Amniotic epithelial cell (primary cell): ENCODE results near the gene PTCH2.
"Not testable (repeated sequence)": the region's sequence is repeated elsewhere in the genome, so short reads cannot be mapped to it uniquely, and the experiment has no call there.

Experiments used
- DNase-seq: peaks from one replicate; pipeline ENCODE4 v3.0.0-alpha.2; 2010; ENCODE audit warnings: low read depth

The PTCH2 gene

DNA sequence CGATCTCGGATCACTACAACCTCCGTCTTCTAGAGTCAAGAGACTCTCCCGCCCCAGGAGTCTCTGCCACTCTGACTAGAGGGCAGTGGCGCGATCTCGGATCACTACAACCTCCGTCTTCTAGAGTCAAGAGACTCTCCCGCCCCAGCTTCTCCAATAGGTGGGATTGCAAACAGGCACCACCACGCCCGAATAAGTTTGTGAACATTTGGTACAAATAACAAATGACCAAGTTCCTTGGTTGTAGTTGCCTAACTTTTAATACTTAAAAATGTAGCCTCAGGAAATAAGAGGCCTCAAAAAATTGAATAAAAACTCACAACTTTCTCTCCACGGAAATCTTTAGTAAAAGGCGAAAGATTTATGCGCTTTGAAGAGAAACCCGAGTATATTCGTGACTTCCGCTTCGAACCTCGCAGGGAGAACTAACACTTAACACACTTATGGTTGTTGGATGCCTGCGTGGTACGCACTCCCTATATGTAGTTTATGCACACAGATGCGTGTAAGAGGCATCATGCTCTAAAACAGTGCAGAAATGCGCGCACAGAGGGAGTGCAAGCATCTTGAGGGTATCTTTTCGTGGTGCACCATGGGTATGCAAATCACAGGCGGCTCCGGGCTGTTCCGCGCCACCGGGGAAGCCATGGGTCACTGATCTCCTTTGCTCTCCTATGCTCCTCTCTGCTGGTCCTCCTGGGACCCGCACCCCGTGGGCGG is 23.3 kb downstream of the PTCH2 start:
- DNase-seq: peak; percentile 96

GRCh38 chr1:44819196-44819607 is 23.9 kb downstream of the PTCH2 start:
- peak; percentile 70 for DNase-seq

DNA sequence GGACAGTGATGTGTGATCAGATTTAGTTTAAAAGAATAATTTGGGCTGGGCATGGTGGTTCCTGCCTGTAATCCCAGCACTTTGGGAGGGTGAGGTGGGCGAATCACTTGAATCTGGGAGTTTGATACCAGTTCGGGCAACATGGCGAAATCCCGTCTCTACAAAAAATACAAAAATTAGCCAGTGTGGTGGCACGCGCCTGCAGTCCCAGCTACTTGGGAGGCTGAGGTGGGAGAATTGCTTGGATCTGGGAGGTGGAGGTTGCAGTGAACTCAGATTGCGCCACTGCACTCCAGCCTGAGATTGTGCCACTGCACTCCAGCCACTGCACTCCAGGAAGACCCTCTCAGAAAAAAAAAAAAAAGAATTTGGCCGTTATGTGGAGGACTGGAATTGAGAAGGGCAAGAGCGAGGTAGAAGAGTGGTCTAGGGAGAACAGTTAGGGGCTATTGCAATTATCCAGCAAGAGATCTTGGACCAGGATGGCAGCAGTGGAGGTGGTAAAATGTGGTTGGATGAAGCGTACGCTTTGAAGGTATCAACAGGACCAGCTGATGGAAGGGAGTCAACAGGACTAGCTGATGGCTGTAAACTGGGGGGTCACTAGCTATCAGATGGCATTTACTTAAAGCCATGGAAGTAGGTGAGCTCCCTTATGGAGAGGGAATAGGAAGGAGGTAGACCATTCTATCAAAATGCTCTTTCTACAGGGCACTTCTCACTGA is 25.1 kb downstream of the PTCH2 start:
- no peak for DNase-seq

DNA sequence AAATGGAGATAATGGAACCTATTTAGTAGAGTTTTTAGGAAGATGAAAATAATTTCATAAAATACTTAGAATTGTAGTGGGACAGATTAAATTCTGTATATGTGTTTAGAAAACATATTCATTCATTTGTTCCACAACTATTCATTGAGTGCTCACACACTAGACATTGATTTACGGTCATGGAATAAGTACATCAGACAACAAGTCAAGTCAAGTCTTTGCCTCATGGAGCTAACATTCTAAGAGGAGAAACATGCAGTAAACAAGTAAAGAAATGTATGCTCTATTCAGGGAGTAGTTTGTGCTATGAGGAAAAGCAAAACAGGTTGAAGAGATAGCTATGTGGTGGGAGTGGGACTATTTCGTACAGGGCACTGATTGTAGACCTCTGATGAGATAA is 25.7 kb downstream of the PTCH2 start:
- DNase-seq: no peak

DNA sequence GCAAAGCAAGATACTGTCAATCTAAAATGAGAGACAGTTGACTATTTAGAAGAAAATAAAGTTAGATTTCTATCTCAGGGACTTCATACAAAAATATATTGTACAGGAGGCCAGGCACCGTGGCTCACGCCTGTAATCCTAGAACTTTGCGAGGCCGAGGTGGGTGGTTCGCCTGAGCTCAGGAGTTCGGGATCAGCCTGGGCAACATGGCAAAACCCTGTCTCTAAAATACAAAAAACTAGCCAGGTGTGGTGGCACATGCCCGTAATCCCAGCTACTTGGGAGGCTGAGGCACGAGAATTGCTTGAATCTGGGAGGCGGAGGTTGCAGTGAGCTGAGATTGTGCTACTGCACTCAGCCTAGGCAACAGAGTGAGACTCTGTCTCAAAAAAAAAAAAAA is 27.1 kb downstream of the PTCH2 start:
- DNase-seq: not testable (repeated sequence)

GRCh38 chr1:44812822-44813543 is 30.1 kb downstream of the PTCH2 start:
- DNase-seq: no peak

DNA sequence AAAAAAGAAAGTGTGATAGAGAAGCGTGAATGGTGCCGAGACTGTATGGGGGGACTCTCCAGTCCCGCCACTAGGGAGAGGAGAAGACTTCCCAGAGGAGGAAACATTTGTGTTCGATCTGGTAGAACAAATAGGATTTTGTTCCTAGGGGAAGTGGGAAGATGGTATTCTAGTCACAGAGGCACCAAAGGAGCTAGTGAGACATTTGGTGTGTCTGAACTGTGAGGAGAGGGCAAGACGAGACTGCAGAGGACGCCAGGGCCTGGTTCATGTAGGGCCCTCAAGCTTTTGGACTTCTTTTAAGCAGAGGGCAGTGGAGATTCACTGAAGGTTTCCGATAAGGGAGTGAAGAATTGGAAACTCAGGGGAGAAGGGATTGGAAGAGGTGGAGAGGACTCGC is 31.8 kb downstream of the PTCH2 start:
- no peak for DNase-seq

DNA sequence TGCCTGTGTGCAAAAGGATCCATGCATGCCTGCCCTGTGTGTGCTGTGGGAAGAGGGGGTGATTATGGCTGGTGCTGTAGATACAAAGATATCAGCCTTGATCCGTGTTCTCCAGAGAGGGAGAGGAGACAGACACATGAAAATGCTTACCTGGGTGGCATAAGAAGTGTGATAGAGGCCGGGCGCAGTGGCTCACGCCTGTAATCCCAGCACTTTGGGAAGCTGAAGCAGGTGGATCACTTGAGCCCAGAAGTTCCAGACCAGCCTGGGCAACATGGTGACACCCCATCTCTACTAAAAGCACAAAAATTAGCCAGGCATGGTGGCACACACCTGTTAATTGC is 32.3 kb downstream of the PTCH2 start:
- DNase-seq: not testable (repeated sequence)

- DNase-seq: peak; percentile 48
These were observed 32.8 kb downstream of the PTCH2 start for GRCh38 chr1:44810101-44810761.

GRCh38 chr1:44808938-44809917 is 33.8 kb downstream of the PTCH2 start:
- DNase-seq: peak; percentile 90

DNA sequence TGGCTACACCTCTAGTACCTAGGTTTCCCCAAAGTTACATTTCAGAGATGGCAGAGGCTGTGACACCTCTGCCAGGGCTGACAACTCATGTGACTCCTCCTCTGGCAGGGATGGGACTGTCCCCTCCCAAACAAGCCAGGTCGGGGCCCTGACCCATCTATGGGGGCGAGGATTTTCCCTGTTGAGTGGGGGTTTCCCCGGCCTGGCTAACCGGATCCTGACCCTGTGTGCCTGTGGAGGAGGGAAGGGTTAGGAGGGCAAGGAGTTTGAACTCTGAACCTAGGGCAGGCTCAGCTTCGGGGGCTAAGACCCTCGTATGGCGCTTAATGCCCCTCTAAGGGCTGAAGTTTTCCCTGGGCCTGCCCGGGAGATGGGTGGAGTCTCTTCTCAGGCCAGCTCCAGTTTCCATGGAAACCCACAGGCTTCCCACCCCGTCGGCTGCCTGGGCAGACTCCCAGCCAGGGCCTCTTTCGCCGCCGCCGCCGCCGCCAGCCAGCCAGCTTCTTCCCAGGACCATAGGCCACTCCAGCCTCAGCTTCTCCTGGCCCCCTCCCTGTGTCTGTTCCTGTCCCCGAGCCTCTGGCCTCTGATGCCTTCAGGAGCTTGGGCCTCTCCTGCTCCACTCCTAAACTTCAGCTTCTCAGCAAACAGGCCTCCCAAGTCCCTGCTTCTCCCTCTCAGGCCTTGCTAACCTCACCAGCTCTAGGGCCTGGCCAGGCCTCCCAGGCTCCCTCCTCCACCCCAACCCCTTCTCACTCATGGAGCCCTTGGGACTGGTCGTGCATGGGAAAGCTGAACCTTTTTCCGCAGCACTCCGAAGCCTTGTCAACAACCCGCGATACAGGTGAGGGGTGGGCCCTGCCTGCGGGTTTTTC is 34.8 kb downstream of the PTCH2 start, which contains the start of gene BTBD19:
BTBD19 (plus strand) TSS at position 461 of the 875 bp plus-strand sequence; CDS start at position 759, 298 bp downstream.
- peak; percentile 91 for DNase-seq

DNA sequence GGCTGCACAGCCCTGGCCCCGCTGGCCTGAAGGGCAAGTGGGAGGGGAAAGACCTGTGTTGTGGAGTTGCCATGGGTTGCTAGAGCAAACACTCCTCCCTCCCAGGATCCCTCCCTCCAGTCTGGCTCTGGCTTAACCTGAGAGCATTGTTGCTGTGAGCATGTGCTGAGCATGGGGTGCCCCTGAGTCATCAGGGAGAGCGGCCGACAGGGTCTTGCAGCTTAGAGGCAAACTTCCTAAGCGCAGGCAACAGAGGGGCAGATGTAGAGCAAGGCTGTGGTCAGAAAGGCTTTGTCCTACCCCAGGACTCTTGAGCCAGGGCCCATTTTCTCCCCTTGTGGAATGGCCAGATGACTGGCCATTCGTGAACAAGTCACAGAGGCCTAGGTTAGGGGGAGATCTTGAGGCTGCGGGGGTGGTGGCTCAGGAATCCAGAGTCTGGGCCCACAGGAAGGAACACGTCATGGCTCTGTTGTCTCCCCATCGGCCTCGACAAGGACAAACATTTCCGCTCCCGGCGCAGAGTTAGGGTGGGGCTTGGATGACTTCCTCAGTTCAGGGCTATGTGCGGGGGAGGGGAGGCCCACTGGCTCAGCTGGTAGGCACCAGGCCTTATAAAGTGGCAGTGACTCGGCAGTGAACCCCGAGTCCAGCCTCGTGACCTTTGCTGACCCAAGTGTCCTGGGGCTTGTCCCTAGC is 35.5 kb downstream of the PTCH2 start:
- peak; percentile 100 for DNase-seq

GRCh38 chr1:44806704-44807363 is 36.2 kb downstream of the PTCH2 start, which contains the start of gene DYNLT4:
Gene DYNLT4, minus strand, starts transcription at chr1:44807351. Its CDS starts 683 bp downstream, at chr1:44806668.
- DNase-seq: no peak

- no peak for DNase-seq
These were observed 36.9 kb downstream of the PTCH2 start for GRCh38 chr1:44806025-44806703.

- no peak for DNase-seq
These were observed 37.6 kb downstream of the PTCH2 start for GRCh38 chr1:44805311-44806024.

- DNase-seq: no peak
These were observed 39.5 kb downstream of the PTCH2 start for GRCh38 chr1:44803312-44804095.

- no peak for DNase-seq
These were observed 40.1 kb downstream of the PTCH2 start for GRCh38 chr1:44803062-44803311.
